Measurements from ENCODE around the gene LARP6. TPM values are rescaled to one million over a fixed set of nuclear protein-coding genes. Genes with fewer than 3 reads are reported as not detected.

The LARP6 gene
- total and polyA plus RNA-seq, 2 donors (not counting 1 experiment from before 2014, with no cell fraction given), result not detected

DNA sequence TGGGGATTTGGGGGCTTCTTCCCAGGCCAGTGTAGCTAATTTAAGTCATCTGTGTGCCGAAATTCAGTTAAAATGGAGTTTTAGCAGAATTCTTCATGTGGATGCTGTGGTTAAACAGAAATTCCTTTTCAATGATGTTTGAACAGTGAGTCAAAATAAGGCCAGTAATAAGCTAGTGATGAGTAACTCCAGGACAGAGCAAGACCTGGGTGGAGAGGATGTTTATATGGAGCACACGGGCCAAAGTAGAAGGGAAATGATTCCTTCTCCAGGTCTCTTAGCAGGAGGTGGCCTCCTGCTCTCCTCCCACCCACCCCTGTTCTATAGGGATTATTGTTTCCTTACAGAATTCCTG is 58.7 kb downstream of the LARP6 start:
- Histone ChIP-seq H3K4me2 (replicated peaks; ENCODE audit: low read depth, low read length, poor library complexity, severe bottlenecking) (no peak overlapping the region), H3K4me1 (ENCODE audit: control insufficient read depth in 2 of 2, insufficient read depth in 2 of 2, low read length in 2 of 2) (no peaks in the 10 kb centered on the region), H4K20me1 (ENCODE audit: control insufficient read depth, insufficient read depth, low read length, poor library complexity, severe bottlenecking) (no peaks in the 10 kb centered on the region), H3K27me3 (replicated peaks in 1 of 4; ENCODE audit: control extremely low read depth in 1 of 4, control insufficient read depth in 3 of 4, insufficient read depth in 4 of 4, low read length in 3 of 4) (peaks cover 0 to 11% (median 0%) of the 10 kb centered on the region in 4 experiments), H2AFZ (ENCODE audit: insufficient read depth, low read depth, low read length, poor library complexity, severe bottlenecking) (no peak overlapping the region), H3K9me3 (ENCODE audit: control extremely low read depth in 1 of 3, control insufficient read depth in 2 of 3, insufficient read depth in 1 of 3, low read length in 2 of 3) (no peaks in the 10 kb centered on the region), H3K79me2 (ENCODE audit: control insufficient read depth, insufficient read depth, low read length) (no peaks in the 10 kb centered on the region), H3K4me3 (ENCODE audit: control extremely low read depth in 1 of 5, extremely low read depth in 1 of 5, insufficient read depth in 1 of 5, low read depth in 2 of 5, low read length in 4 of 5) (no peak overlapping the region), H3K27ac (ENCODE audit: low read length in 2 of 2) (no peak overlapping the region), H3K36me3 (replicated peaks in 1 of 2; ENCODE audit: control extremely low read depth in 1 of 2, control insufficient read depth in 1 of 2, extremely low read depth in 1 of 2, insufficient read depth in 2 of 2, low read length in 1 of 2) (no peaks in the 10 kb centered on the region), H3K9ac (ENCODE audit: low read length) (no peak overlapping the region)
- Mint-ChIP-seq H3K4me3 (no peak overlapping the region), H3K4me1 (no peaks in the 10 kb centered on the region), H3K9me3 (ENCODE audit: insufficient read depth) (no peaks in the 10 kb centered on the region), H3K27me3 (peaks cover 15% of the 10 kb centered on the region), H3K27ac (no peak overlapping the region)
- CTCF ChIA-PET, result interaction anchor here (0.6 kb wide), 2 partner anchors 14 to 22 kb away, joined by 3 read pairs; no protein-coding TSS in a partner anchor
- ATAC-seq (ENCODE audit: low read depth) (no peak), DNase-seq (no peak)
- TF ChIP-seq, protein P1, sequence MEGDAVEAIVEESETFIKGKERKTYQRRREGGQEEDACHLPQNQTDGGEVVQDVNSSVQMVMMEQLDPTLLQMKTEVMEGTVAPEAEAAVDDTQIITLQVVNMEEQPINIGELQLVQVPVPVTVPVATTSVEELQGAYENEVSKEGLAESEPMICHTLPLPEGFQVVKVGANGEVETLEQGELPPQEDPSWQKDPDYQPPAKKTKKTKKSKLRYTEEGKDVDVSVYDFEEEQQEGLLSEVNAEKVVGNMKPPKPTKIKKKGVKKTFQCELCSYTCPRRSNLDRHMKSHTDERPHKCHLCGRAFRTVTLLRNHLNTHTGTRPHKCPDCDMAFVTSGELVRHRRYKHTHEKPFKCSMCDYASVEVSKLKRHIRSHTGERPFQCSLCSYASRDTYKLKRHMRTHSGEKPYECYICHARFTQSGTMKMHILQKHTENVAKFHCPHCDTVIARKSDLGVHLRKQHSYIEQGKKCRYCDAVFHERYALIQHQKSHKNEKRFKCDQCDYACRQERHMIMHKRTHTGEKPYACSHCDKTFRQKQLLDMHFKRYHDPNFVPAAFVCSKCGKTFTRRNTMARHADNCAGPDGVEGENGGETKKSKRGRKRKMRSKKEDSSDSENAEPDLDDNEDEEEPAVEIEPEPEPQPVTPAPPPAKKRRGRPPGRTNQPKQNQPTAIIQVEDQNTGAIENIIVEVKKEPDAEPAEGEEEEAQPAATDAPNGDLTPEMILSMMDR (IDR thresholded peaks at IDR 0.05), result no peak
- no peak for TF ChIP-seq EZH2 (IDR thresholded peaks at IDR 0.05; ENCODE audit: borderline replicate concordance, insufficient read depth, low read depth, low read length, poor library complexity, severe bottlenecking)
- POLR2A ChIA-PET, result no interaction called here
- intact Hi-C loops (cut with micrococcal nuclease), result no loop called here
- WGBS (ENCODE audit: insufficient coverage), result 86% methylated on average over 1 of the region's 2 CpGs

DNA sequence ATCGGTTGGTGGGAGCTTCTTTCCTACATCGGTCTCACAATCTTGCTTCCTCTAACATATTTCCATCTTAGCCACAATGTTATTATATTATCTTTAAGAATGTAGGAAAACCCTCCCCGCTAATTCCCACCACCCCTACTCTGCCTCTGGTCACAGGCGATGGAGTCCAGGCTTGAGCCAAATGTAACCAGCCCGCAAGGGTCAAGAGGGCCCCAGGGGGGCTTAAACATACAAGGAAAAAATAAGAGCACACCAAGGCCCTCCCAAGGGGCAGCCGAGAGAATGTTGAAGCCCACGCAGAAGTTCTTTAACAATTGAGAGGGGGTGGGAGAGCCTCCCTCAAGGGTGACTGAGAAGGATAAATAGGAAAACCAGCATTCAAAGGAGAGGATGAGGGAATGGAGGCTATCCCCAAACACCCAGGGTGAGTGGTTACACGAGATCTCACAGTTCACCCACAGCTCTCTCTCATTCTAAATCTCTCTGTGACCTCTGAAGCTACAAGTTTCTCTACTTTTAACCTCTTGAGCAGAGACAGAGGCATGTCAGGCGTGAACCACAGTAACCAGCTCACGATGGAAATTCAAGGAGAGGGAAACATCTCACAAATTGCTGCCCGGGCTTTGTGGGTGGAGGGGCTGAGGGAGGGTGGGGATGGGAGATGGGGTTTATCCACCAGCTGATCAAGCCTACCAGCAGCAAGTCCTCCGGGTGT is 59.2 kb downstream of the LARP6 start:
- H3K27me3 Mint-ChIP-seq, result peaks cover 13% of the 10 kb centered on the region
- DNase-seq, result no peak
- H3K9me3 ChIP-seq (ENCODE audit: control extremely low read depth in 1 of 3, control insufficient read depth in 2 of 3, insufficient read depth in 1 of 3, low read length in 2 of 3), result no peaks in the 10 kb centered on the region
- CTCF ChIA-PET, result interaction anchor here (0.6 kb wide), 2 partner anchors 15 to 23 kb away, joined by 3 read pairs; no protein-coding TSS in a partner anchor
- H3K4me2 ChIP-seq (replicated peaks; ENCODE audit: low read depth, low read length, poor library complexity, severe bottlenecking), result no peak overlapping the region
- no peak overlapping the region for H3K9ac ChIP-seq (ENCODE audit: low read length)
- H3K4me3 ChIP-seq (ENCODE audit: control extremely low read depth in 1 of 5, extremely low read depth in 1 of 5, insufficient read depth in 1 of 5, low read depth in 2 of 5, low read length in 4 of 5), result no peak overlapping the region
- ATAC-seq (ENCODE audit: low read depth), result no peak
- no peaks in the 10 kb centered on the region for H3K36me3 ChIP-seq (replicated peaks in 1 of 2; ENCODE audit: control extremely low read depth in 1 of 2, control insufficient read depth in 1 of 2, extremely low read depth in 1 of 2, insufficient read depth in 2 of 2, low read length in 1 of 2)
- intact Hi-C loops (cut with micrococcal nuclease), result no loop called here
- H3K4me3 Mint-ChIP-seq, result no peak overlapping the region
- H3K27me3 ChIP-seq (replicated peaks in 1 of 4; ENCODE audit: control extremely low read depth in 1 of 4, control insufficient read depth in 3 of 4, insufficient read depth in 4 of 4, low read length in 3 of 4), result peaks cover 0 to 11% (median 0%) of the 10 kb centered on the region in 4 experiments
- POLR2A ChIA-PET, result no interaction called here
- no peaks in the 10 kb centered on the region for H4K20me1 ChIP-seq (ENCODE audit: control insufficient read depth, insufficient read depth, low read length, poor library complexity, severe bottlenecking)
- H3K4me1 Mint-ChIP-seq, result no peaks in the 10 kb centered on the region
- 73% methylated on average over 5 of the region's 12 CpGs for WGBS (ENCODE audit: insufficient coverage)
- H3K27ac ChIP-seq (ENCODE audit: low read length in 2 of 2), result no peak overlapping the region
- H3K4me1 ChIP-seq (ENCODE audit: control insufficient read depth in 2 of 2, insufficient read depth in 2 of 2, low read length in 2 of 2), result no peaks in the 10 kb centered on the region
- no peaks in the 10 kb centered on the region for H3K9me3 Mint-ChIP-seq (ENCODE audit: insufficient read depth)
- no peak overlapping the region for H2AFZ ChIP-seq (ENCODE audit: insufficient read depth, low read depth, low read length, poor library complexity, severe bottlenecking)
- TF ChIP-seq, protein P1 (IDR thresholded peaks at IDR 0.05), result no peak
- no peak for TF ChIP-seq EZH2 (IDR thresholded peaks at IDR 0.05; ENCODE audit: borderline replicate concordance, insufficient read depth, low read depth, low read length, poor library complexity, severe bottlenecking)
- H3K27ac Mint-ChIP-seq, result no peak overlapping the region
- H3K79me2 ChIP-seq (ENCODE audit: control insufficient read depth, insufficient read depth, low read length), result no peaks in the 10 kb centered on the region
